Measurements from ENCODE around the gene ELL. TPM values are rescaled to one million over a fixed set of nuclear protein-coding genes. Genes with fewer than 3 reads are reported as not detected.
A peak's percentile ranks its signal among the peaks of the same experiment; 100 is the strongest.

Gene ELL
- total RNA-seq, 4 donors from 2014 or later, result 4.1 to 43.5 (median 21.7) TPM

DNA sequence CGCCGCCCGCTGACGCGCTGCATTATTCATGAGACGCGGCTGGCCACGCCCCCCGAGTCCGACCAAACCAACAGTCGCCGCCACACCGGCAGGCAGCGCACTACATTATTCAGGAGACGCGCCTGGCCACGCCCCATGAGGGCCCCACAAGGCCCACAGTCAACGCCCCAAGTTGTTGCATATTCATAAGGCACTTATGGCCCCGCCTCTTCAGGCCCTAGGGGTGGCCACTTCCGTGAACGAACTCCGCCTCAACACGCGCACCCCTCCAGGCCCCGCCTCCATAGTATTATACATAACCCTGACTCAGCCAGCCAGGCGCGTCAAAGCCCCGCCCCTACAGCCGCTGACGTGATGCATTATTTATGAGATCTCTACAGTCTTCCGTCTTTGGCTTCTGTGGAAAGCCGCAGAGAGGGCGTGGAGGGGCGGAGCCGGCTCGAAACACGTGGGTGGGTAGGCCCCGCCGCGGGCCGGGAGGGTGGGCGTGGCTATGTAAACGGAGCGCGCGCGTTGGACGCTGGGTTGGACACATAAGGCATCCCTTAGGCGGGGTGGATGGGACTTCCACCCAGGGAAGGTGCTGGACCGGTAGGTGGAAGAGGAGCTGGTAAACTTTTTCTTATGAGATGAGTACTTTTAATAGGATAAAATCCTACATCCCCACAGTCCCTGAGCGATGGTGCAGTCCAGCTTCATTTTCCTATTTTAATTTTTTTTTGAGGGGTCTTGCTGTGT lies 423 bp upstream of the ELL start:
- Histone ChIP-seq H3K9me3 (no peaks in the 10 kb centered on the region), H3K36me3 (no peaks in the 10 kb centered on the region), H3K4me3 (peak overlapping the region; percentile 77 to 79), H3K4me1 (no peaks in the 10 kb centered on the region), H3K27me3 (no peaks in the 10 kb centered on the region), H3K27ac (peak overlapping the region; percentile 51 to 94)
- TF ChIP-seq POLR2A (IDR thresholded peaks at IDR 0.05), result peak; percentile 18 to 31
- TF ChIP-seq, protein P1, sequence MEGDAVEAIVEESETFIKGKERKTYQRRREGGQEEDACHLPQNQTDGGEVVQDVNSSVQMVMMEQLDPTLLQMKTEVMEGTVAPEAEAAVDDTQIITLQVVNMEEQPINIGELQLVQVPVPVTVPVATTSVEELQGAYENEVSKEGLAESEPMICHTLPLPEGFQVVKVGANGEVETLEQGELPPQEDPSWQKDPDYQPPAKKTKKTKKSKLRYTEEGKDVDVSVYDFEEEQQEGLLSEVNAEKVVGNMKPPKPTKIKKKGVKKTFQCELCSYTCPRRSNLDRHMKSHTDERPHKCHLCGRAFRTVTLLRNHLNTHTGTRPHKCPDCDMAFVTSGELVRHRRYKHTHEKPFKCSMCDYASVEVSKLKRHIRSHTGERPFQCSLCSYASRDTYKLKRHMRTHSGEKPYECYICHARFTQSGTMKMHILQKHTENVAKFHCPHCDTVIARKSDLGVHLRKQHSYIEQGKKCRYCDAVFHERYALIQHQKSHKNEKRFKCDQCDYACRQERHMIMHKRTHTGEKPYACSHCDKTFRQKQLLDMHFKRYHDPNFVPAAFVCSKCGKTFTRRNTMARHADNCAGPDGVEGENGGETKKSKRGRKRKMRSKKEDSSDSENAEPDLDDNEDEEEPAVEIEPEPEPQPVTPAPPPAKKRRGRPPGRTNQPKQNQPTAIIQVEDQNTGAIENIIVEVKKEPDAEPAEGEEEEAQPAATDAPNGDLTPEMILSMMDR (IDR thresholded peaks at IDR 0.05), result peak in 2 of 4 experiments; percentile 24 to 29
- peak; percentile 100 for DNase-seq
- intact Hi-C loops (cut with DNase I; ENCODE audit: low total_unique reads), result no loop called here

DNA sequence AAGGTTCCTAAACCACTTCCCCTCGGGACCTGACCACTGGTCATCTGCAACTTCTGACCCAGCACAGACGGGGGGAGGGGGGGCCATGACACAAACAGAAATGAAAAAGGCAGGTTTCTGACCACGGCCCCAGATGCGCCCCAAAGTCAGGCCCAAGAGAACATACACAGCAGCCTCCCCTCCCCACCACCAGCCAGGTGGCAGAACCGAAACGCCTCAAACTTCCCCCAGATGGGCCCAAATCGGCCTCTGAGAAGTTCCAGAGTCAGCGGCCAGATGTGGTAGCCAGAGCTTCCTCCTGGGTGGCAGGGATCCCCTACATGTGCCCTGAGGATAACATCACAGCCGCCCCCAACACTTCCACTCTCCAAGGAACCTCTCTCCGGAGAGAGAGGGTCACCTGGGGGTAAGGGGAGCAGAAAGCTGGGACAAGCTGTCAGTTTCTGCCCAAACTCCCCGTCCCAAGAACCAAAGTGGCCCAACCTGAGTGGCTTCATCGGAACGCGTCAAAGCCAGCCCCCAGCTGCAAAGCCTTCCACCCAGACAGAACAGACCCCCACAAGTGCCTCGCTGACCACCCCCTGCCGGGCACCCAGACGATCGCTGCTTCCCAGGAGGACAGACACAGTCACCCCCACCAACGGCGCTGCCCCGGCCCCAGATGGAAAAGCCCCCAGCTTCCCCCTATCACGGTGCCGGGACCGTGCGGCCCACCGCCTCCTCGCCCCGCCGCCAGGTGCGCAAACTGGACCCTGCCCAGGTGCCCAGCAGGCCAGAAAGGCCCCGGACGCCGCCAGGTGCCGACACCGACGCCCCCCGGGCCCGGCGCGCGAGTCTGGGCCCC lies 800 bp downstream of the ELL start:
- Histone ChIP-seq H3K27me3 (no peaks in the 10 kb centered on the region), H3K4me1 (no peaks in the 10 kb centered on the region), H3K4me3 (peak overlapping the region; percentile 77 to 79), H3K36me3 (no peaks in the 10 kb centered on the region), H3K27ac (peak overlapping the region; percentile 94), H3K9me3 (no peaks in the 10 kb centered on the region)
- intact Hi-C loops (cut with DNase I; ENCODE audit: low total_unique reads), result no loop called here
- no peak for TF ChIP-seq POLR2A (IDR thresholded peaks at IDR 0.05)
- TF ChIP-seq, protein P1 (IDR thresholded peaks at IDR 0.05), result no peak
- DNase-seq, result peak; percentile 45

DNA sequence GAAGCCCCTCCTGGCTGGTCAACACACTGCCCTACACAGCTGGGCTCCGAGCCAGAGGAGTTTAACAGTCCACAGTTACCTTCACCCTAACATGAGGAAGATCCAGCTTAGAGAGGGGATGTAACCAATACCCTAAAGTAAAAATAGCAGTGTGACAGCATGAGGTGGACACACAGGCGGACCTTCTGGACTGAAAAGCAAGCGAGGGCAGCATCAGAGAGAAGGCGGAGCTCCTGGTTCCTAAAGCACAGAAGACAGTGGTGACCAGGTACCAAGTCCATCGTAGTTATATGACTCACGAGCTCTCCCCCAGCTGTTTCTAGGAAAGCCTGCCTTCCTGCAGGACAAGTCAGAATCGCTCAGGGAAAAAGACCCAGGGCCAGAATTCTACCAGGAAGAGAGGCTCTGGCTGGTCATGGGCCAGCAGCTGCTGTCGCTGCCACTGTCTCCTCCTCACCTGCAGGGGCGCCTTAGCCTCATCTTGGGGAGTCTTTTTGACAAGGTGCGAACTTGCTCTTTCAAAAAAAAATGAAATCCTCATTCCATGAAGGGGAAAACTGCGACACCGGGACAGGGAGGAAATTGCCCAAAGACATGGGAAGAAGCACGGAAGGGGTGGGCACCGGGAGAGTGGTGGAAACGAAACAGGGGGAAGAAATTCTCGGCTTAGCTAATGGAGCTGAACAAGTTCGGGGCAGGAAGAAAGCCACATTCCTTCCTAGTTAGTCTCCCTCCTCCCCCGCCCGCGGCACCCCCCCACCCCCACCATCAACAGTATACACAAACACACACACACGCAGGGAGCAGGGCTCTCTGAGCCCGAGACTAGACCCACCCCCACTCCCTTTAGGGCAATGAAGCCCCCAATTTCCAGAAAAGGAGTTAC lies 1.7 kb downstream of the ELL start:
- peaks cover 0 to 4% of the 10 kb centered on the region in 2 donors for H3K4me1 ChIP-seq

DNA sequence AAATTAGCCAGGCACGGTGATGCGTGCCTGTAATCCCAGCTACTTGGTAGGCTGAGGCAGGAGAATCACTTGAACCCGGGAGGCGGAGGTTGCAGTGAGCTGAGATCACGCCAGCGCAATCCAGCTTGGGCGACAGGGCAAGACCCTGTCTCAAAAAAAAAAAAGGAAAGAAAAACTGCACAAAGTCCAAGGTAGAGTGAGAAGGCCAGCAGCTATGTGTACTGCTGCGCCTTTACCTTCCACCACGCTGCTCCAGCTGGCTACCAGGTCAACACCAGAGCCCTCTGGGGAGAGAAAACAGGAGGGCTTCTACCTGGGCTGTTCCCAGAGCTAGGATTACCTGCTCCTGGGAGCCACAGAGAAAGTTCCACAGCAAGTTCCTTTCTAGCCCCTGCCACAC lies 3.2 kb downstream of the ELL start:
- no peaks in the 10 kb centered on the region for H3K36me3 ChIP-seq
- no peaks in the 10 kb centered on the region for H3K27me3 ChIP-seq
- intact Hi-C loops (cut with DNase I; ENCODE audit: low total_unique reads), result no loop called here
- H3K9me3 ChIP-seq, result no peaks in the 10 kb centered on the region
- no peak overlapping the region for H3K4me3 ChIP-seq
- no peak for TF ChIP-seq POLR2A (IDR thresholded peaks at IDR 0.05)
- TF ChIP-seq, protein P1 (IDR thresholded peaks at IDR 0.05), result no peak
- peak overlapping the region; percentile 19 to 34 for H3K27ac ChIP-seq
- peaks cover 0 to 18% of the 10 kb centered on the region in 2 donors for H3K4me1 ChIP-seq
- no peak for DNase-seq

More for the DNA sequence above, 1.7 kb downstream of the ELL start:
- peak; percentile 72 to 80 for DNase-seq
- Histone ChIP-seq H3K27ac (peak overlapping the region; percentile 94), H3K36me3 (no peaks in the 10 kb centered on the region), H3K9me3 (no peaks in the 10 kb centered on the region), H3K4me3 (peak overlapping the region; percentile 77 to 79), H3K27me3 (no peaks in the 10 kb centered on the region)
- TF ChIP-seq, protein P1 (IDR thresholded peaks at IDR 0.05), result peak; percentile 53 to 59 (median 58)
- peak; percentile 14 to 21 for TF ChIP-seq POLR2A (IDR thresholded peaks at IDR 0.05)
- intact Hi-C loops (cut with DNase I; ENCODE audit: low total_unique reads), result no loop called here
